ENCODE results near the gene ERC1.

ERC1 gene

GRCh38 chr12:1510056-1510812 is 519.2 kb downstream of the ERC1 start:
- Histone ChIP-seq H3K9ac (ENCODE audit: low read depth in 1 of 2, low read length in 2 of 2) (no peak overlapping the region), H3K36me3 (ENCODE audit: control insufficient read depth in 2 of 2, insufficient read depth in 2 of 2, low read length in 2 of 2) (no peaks in the 10 kb centered on the region), H3K4me3 (ENCODE audit: low read length in 2 of 2) (no peak overlapping the region), H3K27ac (ENCODE audit: low read depth in 2 of 2, low read length in 2 of 2) (no peak overlapping the region), H3K9me3 (ENCODE audit: control insufficient read depth in 2 of 2, low read length in 2 of 2) (no peaks in the 10 kb centered on the region), H3K27me3 (ENCODE audit: control insufficient read depth in 2 of 2, insufficient read depth in 2 of 2, low read length in 2 of 2) (no peaks in the 10 kb centered on the region), H3K4me1 (ENCODE audit: control insufficient read depth in 2 of 2, insufficient read depth in 2 of 2, low read length in 2 of 2) (no peaks in the 10 kb centered on the region)

- H3K27me3 ChIP-seq (ENCODE audit: control insufficient read depth in 2 of 2, insufficient read depth in 2 of 2, low read length in 2 of 2), result no peaks in the 10 kb centered on the region
- H3K4me1 ChIP-seq (ENCODE audit: control insufficient read depth in 2 of 2, insufficient read depth in 2 of 2, low read length in 2 of 2), result peaks cover 11 to 12% of the 10 kb centered on the region in 2 donors
- H3K9me3 ChIP-seq (ENCODE audit: control insufficient read depth in 2 of 2, low read length in 2 of 2), result no peaks in the 10 kb centered on the region
- no peak overlapping the region for H3K9ac ChIP-seq (ENCODE audit: low read depth in 1 of 2, low read length in 2 of 2)
- no peaks in the 10 kb centered on the region for H3K36me3 ChIP-seq (ENCODE audit: control insufficient read depth in 2 of 2, insufficient read depth in 2 of 2, low read length in 2 of 2)
- no peak overlapping the region for H3K27ac ChIP-seq (ENCODE audit: low read depth in 2 of 2, low read length in 2 of 2)
- H3K4me3 ChIP-seq (ENCODE audit: low read length in 2 of 2), result no peak overlapping the region
Measured at GRCh38 chr12:1515010-1515409, 524.0 kb downstream of the ERC1 start.

DNA sequence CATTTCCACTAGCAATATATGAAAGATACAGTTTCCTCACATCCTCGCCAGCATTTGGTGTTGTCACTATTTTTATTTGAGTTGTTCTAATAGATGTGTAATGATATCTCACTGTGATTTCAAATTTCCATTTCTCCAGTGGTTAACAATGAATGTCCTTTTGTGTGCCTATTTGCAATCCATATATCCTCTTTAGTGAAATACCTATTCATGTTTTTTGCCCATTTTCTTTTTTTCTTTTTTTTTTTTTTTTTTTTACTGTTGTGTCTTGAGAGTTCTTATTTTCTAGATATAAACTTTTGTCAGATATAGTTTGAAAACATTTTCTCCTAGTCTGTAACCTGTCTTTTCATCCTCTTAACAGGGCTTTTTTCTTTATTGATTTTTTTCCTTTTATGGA is 524.4 kb downstream of the ERC1 start:
- Histone ChIP-seq H3K27me3 (ENCODE audit: control insufficient read depth in 2 of 2, insufficient read depth in 2 of 2, low read length in 2 of 2) (no peaks in the 10 kb centered on the region), H3K9ac (ENCODE audit: low read depth in 1 of 2, low read length in 2 of 2) (no peak overlapping the region), H3K4me1 (ENCODE audit: control insufficient read depth in 2 of 2, insufficient read depth in 2 of 2, low read length in 2 of 2) (peaks cover 11 to 12% of the 10 kb centered on the region in 2 donors), H3K27ac (ENCODE audit: low read depth in 2 of 2, low read length in 2 of 2) (no peak overlapping the region), H3K4me3 (ENCODE audit: low read length in 2 of 2) (no peak overlapping the region), H3K36me3 (ENCODE audit: control insufficient read depth in 2 of 2, insufficient read depth in 2 of 2, low read length in 2 of 2) (no peaks in the 10 kb centered on the region), H3K9me3 (ENCODE audit: control insufficient read depth in 2 of 2, low read length in 2 of 2) (no peaks in the 10 kb centered on the region)

- Histone ChIP-seq H3K9me3 (ENCODE audit: control insufficient read depth in 2 of 2, low read length in 2 of 2) (no peaks in the 10 kb centered on the region), H3K4me1 (ENCODE audit: control insufficient read depth in 2 of 2, insufficient read depth in 2 of 2, low read length in 2 of 2) (peaks cover 11 to 12% of the 10 kb centered on the region in 2 donors), H3K27me3 (ENCODE audit: control insufficient read depth in 2 of 2, insufficient read depth in 2 of 2, low read length in 2 of 2) (no peaks in the 10 kb centered on the region), H3K27ac (ENCODE audit: low read depth in 2 of 2, low read length in 2 of 2) (no peak overlapping the region), H3K9ac (ENCODE audit: low read depth in 1 of 2, low read length in 2 of 2) (no peak overlapping the region), H3K36me3 (ENCODE audit: control insufficient read depth in 2 of 2, insufficient read depth in 2 of 2, low read length in 2 of 2) (no peaks in the 10 kb centered on the region), H3K4me3 (ENCODE audit: low read length in 2 of 2) (no peak overlapping the region)
Measured at GRCh38 chr12:1517007-1517406, 526.0 kb downstream of the ERC1 start.

GRCh38 chr12:1517734-1518525 is 526.9 kb downstream of the ERC1 start:
- H3K4me1 ChIP-seq (ENCODE audit: control insufficient read depth in 2 of 2, insufficient read depth in 2 of 2, low read length in 2 of 2), result peaks cover 11 to 12% of the 10 kb centered on the region in 2 donors
- peak overlapping the region; percentile 14 to 34 for H3K9ac ChIP-seq (ENCODE audit: low read depth in 1 of 2, low read length in 2 of 2)
- no peaks in the 10 kb centered on the region for H3K9me3 ChIP-seq (ENCODE audit: control insufficient read depth in 2 of 2, low read length in 2 of 2)
- H3K4me3 ChIP-seq (ENCODE audit: low read length in 2 of 2), result peak overlapping the region in 1 of 2 donors; percentile 50
- no peak overlapping the region for H3K27ac ChIP-seq (ENCODE audit: low read depth in 2 of 2, low read length in 2 of 2)
- no peaks in the 10 kb centered on the region for H3K27me3 ChIP-seq (ENCODE audit: control insufficient read depth in 2 of 2, insufficient read depth in 2 of 2, low read length in 2 of 2)
- H3K36me3 ChIP-seq (ENCODE audit: control insufficient read depth in 2 of 2, insufficient read depth in 2 of 2, low read length in 2 of 2), result no peaks in the 10 kb centered on the region

DNA sequence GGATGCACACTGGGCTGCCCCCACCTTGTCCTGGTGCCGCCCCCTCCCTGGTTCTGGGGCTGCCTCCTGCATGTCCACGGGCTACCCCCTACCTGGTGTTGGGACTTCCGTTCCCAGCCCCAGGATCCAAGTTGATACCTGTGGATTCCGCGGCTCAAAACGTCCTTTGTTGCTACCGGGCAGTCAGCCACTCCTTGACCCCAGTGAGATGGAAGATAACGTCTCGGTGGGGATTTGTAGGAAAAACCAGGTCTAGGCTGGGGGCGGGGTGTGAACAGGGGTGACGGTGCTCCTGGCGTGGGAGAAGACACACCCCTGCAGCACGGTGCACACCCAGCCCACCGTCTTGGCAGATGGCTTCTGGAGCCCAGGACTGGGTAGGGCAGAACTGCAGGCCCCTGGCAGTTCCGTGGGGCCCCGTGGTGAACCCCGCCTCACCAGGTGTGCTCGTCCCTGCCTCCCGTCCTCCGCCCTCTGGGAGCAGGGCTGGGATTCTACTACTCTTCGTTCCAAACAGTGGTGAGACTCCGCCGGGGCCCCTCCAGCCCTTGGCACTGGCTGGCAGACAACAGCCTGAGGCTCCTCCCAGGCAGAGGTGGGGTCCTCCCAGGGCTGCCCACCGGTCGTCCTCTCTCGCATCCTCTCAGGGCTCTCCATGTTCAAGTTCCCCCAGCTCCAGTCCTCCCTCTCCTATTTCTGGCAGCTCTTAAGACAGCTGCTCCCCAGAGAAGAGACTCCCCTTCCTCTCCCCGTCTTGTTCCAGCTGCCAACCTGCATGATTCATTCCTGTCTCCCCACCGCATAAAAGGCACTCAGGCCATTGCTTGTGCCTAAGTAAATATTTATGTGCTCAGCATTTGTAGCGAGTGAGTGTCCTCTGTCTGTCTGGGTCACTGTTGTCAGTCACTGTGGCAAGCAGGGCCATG is 527.8 kb downstream of the ERC1 start:
- H3K36me3 ChIP-seq (ENCODE audit: control insufficient read depth in 2 of 2, insufficient read depth in 2 of 2, low read length in 2 of 2), result no peaks in the 10 kb centered on the region
- peak overlapping the region; percentile 14 to 48 for H3K9ac ChIP-seq (ENCODE audit: low read depth in 1 of 2, low read length in 2 of 2)
- H3K4me1 ChIP-seq (ENCODE audit: control insufficient read depth in 2 of 2, insufficient read depth in 2 of 2, low read length in 2 of 2), result peaks cover 11 to 12% of the 10 kb centered on the region in 2 donors
- no peak overlapping the region for H3K27ac ChIP-seq (ENCODE audit: low read depth in 2 of 2, low read length in 2 of 2)
- no peaks in the 10 kb centered on the region for H3K27me3 ChIP-seq (ENCODE audit: control insufficient read depth in 2 of 2, insufficient read depth in 2 of 2, low read length in 2 of 2)
- H3K4me3 ChIP-seq (ENCODE audit: low read length in 2 of 2), result peak overlapping the region; percentile 47 to 50
- H3K9me3 ChIP-seq (ENCODE audit: control insufficient read depth in 2 of 2, low read length in 2 of 2), result no peaks in the 10 kb centered on the region

- H3K9me3 ChIP-seq (ENCODE audit: control insufficient read depth in 2 of 2, low read length in 2 of 2), result no peaks in the 10 kb centered on the region
- no peak overlapping the region for H3K27ac ChIP-seq (ENCODE audit: low read depth in 2 of 2, low read length in 2 of 2)
- no peaks in the 10 kb centered on the region for H3K27me3 ChIP-seq (ENCODE audit: control insufficient read depth in 2 of 2, insufficient read depth in 2 of 2, low read length in 2 of 2)
- no peak overlapping the region for H3K9ac ChIP-seq (ENCODE audit: low read depth in 1 of 2, low read length in 2 of 2)
- no peak overlapping the region for H3K4me3 ChIP-seq (ENCODE audit: low read length in 2 of 2)
- no peaks in the 10 kb centered on the region for H3K36me3 ChIP-seq (ENCODE audit: control insufficient read depth in 2 of 2, insufficient read depth in 2 of 2, low read length in 2 of 2)
- H3K4me1 ChIP-seq (ENCODE audit: control insufficient read depth in 2 of 2, insufficient read depth in 2 of 2, low read length in 2 of 2), result peaks cover 11 to 12% of the 10 kb centered on the region in 2 donors
Measured at GRCh38 chr12:1519642-1520041, 528.6 kb downstream of the ERC1 start.

DNA sequence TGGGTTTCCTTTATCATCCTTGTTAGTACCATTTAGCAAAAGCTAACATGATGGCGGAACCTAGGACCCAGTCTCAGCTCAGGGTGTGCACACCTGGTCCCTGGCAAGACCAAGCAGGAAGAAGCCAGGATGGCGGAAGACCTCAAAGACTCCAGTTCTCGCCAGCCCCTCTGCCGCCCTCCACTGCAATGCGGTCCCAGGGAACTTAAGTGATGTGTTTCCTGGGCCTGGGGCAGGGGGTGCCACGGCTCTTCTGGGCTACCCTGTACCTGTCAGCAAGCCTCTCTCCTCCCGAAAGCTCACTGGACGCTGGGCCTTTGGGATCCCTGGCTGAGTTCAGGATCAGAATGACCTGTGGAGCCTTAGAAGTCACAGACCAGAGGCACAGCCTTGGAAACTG is 532.0 kb downstream of the ERC1 start:
- Histone ChIP-seq H3K27me3 (ENCODE audit: control insufficient read depth in 2 of 2, insufficient read depth in 2 of 2, low read length in 2 of 2) (peaks cover 0 to 5% of the 10 kb centered on the region in 2 donors), H3K27ac (ENCODE audit: low read depth in 2 of 2, low read length in 2 of 2) (no peak overlapping the region)

DNA sequence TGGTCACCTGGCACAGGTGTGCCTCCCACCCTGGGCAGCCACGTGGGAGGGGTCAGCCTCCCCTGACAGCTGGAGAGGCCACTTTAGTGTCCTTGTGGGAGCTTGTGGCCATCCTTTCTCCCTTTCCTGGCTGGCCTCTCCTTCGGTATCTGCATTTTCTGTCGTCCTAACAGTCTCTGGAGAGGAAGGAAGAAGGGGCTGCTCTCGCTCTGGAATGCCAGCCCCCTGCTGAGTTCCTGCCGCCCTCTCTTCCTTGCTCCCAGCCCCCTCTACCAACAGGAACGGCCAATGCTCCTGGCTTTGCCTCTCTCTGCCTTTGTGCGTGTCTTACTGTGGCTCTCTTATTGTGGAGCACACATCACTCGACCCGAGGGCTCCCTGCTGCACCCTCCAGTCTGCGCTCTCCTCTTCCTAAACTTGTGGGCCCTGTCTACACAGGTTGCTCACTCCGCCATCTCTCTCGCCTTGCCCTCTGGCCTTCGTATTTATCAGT is 532.6 kb downstream of the ERC1 start:
- H3K9me3 ChIP-seq (ENCODE audit: control insufficient read depth in 2 of 2, low read length in 2 of 2), result no peaks in the 10 kb centered on the region
- no peak overlapping the region for H3K27ac ChIP-seq (ENCODE audit: low read depth in 2 of 2, low read length in 2 of 2)
- H3K27me3 ChIP-seq (ENCODE audit: control insufficient read depth in 2 of 2, insufficient read depth in 2 of 2, low read length in 2 of 2), result peaks cover 0 to 6% of the 10 kb centered on the region in 2 donors
- H3K9ac ChIP-seq (ENCODE audit: low read depth in 1 of 2, low read length in 2 of 2), result no peak overlapping the region
- no peak overlapping the region for H3K4me3 ChIP-seq (ENCODE audit: low read length in 2 of 2)
- no peaks in the 10 kb centered on the region for H3K36me3 ChIP-seq (ENCODE audit: control insufficient read depth in 2 of 2, insufficient read depth in 2 of 2, low read length in 2 of 2)
- H3K4me1 ChIP-seq (ENCODE audit: control insufficient read depth in 2 of 2, insufficient read depth in 2 of 2, low read length in 2 of 2), result peaks cover 11 to 12% of the 10 kb centered on the region in 2 donors

More for the DNA sequence above, 532.0 kb downstream of the ERC1 start:
- Histone ChIP-seq H3K4me1 (ENCODE audit: control insufficient read depth in 2 of 2, insufficient read depth in 2 of 2, low read length in 2 of 2) (peaks cover 11 to 12% of the 10 kb centered on the region in 2 donors), H3K9ac (ENCODE audit: low read depth in 1 of 2, low read length in 2 of 2) (no peak overlapping the region), H3K9me3 (ENCODE audit: control insufficient read depth in 2 of 2, low read length in 2 of 2) (no peaks in the 10 kb centered on the region), H3K4me3 (ENCODE audit: low read length in 2 of 2) (no peak overlapping the region), H3K36me3 (ENCODE audit: control insufficient read depth in 2 of 2, insufficient read depth in 2 of 2, low read length in 2 of 2) (no peaks in the 10 kb centered on the region)
